Keratinocyte (primary cell): Measurements from ENCODE around the gene HELZ2. TPM values are rescaled to one million over a fixed set of nuclear protein-coding genes. Genes with fewer than 3 reads are reported as not detected.
A peak's percentile ranks its signal among the peaks of the same experiment; 100 is the strongest.

Source experiments
- DNase-seq: peaks from one replicate; pipeline ENCODE4 v3.0.0-alpha.2; 2011; ENCODE audit warnings: low read depth, missing footprints, low spot score
- FAIRE-seq: peaks from 2 replicates; lab custom pipeline; 2011; peaks lifted over from hg19 to GRCh38; lab: Jason Lieb, UNC
- H2AFZ ChIP-seq: 2 replicates; pipeline ENCODE4 v1.6.0; 2012; ENCODE audit warnings: low read length, control low read depth, inconsistent platforms; ENCODE audit not compliant: control insufficient read depth
- H3K27ac ChIP-seq: 2 replicates; pipeline ENCODE4 v1.5.1; 2011; ENCODE audit warnings: low read length; ENCODE audit not compliant: control insufficient read depth, insufficient read depth
- H3K27me3 ChIP-seq: 3 replicates; pipeline ENCODE4 v1.6.0; 2011; ENCODE audit warnings: low read length; ENCODE audit not compliant: control insufficient read depth, insufficient read depth; ENCODE audit errors: extremely low read depth
- H3K36me3 ChIP-seq, 2 experiments: 2 replicates in 1 of 2; 3 replicates in 1 of 2; pipeline ENCODE4 v1.5.1; 2011; ENCODE audit warnings: low read length in 2 of 2, mild to moderate bottlenecking in 1 of 2; ENCODE audit not compliant: control insufficient read depth in 2 of 2, insufficient read depth in 2 of 2; ENCODE audit errors: extremely low read depth in 1 of 2
- H3K4me1 ChIP-seq: 3 replicates; pipeline ENCODE4 v1.5.1; 2011; ENCODE audit warnings: low read length; ENCODE audit not compliant: control insufficient read depth, insufficient read depth; ENCODE audit errors: extremely low read depth
- H3K4me2 ChIP-seq: 3 replicates; pipeline ENCODE4 v1.6.0; 2011; ENCODE audit warnings: low read depth, low read length; ENCODE audit not compliant: control insufficient read depth, insufficient read depth; ENCODE audit errors: extremely low read depth
- H3K4me3 ChIP-seq, 3 experiments: fragments of 200-600 bp in 1 of 3; sonication (generic) in 1 of 3; 2 replicates in 2 of 3; 3 replicates in 1 of 3; pipeline ENCODE4 v1.5.1; 2011 to 2016; ENCODE audit warnings: low read length in 3 of 3, mild to moderate bottlenecking in 3 of 3, control low read depth in 2 of 3, inconsistent platforms in 1 of 3, low read depth in 1 of 3, mixed read lengths in 1 of 3, mixed run types in 1 of 3, moderate library complexity in 1 of 3; ENCODE audit not compliant: control insufficient read depth in 2 of 3, insufficient read depth in 2 of 3; ENCODE audit errors: extremely low read depth in 1 of 3
- H3K79me2 ChIP-seq: 2 replicates; pipeline ENCODE4 v1.6.0; 2012; ENCODE audit warnings: low read length; ENCODE audit not compliant: control insufficient read depth, insufficient read depth
- H3K9ac ChIP-seq: 3 replicates; pipeline ENCODE4 v1.6.0; 2011; ENCODE audit warnings: low read length; ENCODE audit not compliant: control insufficient read depth, insufficient read depth; ENCODE audit errors: extremely low read depth
- H3K9me1 ChIP-seq: 3 replicates; pipeline ENCODE4 v1.6.0; 2011; ENCODE audit warnings: low read length; ENCODE audit not compliant: control insufficient read depth, insufficient read depth; ENCODE audit errors: extremely low read depth
- H3K9me3 ChIP-seq: 2 replicates; pipeline ENCODE4 v1.5.1; 2012; ENCODE audit warnings: low read depth, low read length; ENCODE audit not compliant: control insufficient read depth
- H4K20me1 ChIP-seq: 3 replicates; pipeline ENCODE4 v1.6.0; 2011; ENCODE audit warnings: low read length; ENCODE audit not compliant: control insufficient read depth, insufficient read depth; ENCODE audit errors: extremely low read depth
- EZH2 ChIP-seq: IDR thresholded peaks from one replicate; pipeline ENCODE4 v1.6.1; 2012; ENCODE audit warnings: inconsistent platforms, mild to moderate bottlenecking, low read length, moderate library complexity
- dilution Hi-C: fragments of 300-500 bp; cut with MboI; formaldehyde crosslinking; loops from one replicate; pipeline ENCODE4 v1.7.0; 2020; ENCODE audit warnings: low sequenced_read_pairs; ENCODE audit not compliant: extremely low pct_ligation_motif_present
- polyA plus RNA-seq, 5 experiments: library from polyadenylated mRNA; depleted of rRNA in 3 of 5; stranded (reverse) in 3 of 5; stranded (forward) in 1 of 5; unstranded in 1 of 5; fragments of >200 nt; gene quantifications; 1 replicate in 1 of 5; 2 replicates in 3 of 5; 3 replicates in 1 of 5; pipeline versions ENCODE4 v1.2.1 to v1.2.3, GENCODE V29; 2011 to 2012; ENCODE audit warnings: missing spikeins in 2 of 5, low read depth in 1 of 5, low replicate concordance in 1 of 5
- TF ChIP-seq, protein P1 (sequence below), 3 experiments: IDR thresholded peaks in 1 of 3; conservative IDR thresholded peaks in 1 of 3; optimal IDR thresholded peaks in 1 of 3; 2 replicates in 2 of 3; 3 replicates in 1 of 3; pipeline versions ENCODE3 to v1.5.1; 2011; ENCODE audit warnings: low read length in 3 of 3, mild to moderate bottlenecking in 3 of 3, moderate library complexity in 2 of 3, control low read depth in 1 of 3, inconsistent platforms in 1 of 3; ENCODE audit not compliant: insufficient read depth in 2 of 3; ENCODE audit errors: extremely low read depth in 1 of 3

The HELZ2 gene
- polyA plus RNA-seq, 1 donor (not counting 4 experiments of a cell fraction or from before 2014, with no cell fraction given): 14.8 TPM

DNA sequence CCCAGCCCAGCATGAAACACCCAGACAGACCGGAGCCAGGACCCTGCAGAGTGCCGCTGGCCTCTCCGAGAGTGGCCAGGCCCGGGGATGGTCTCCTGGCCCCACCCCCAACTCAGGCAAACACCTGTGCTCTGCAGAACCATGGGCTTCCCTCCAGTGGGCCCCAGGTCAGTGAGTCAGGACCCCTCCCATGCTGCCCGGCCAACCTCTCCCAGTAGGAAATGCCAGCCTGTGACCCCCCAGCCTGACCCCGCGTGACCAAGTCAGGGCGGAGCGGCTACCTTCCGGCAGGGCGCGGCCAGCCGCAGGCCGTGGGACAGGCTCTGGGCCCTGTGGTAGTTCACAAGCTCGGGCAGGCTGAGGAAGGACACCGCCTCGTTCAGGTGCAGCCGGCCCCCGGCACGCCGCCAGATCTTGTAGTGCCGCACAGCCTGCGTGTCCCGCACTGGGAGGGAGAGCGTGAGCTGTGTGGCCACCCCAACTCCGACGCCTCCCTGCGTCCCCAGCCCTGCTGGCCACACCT, 40.1 kb downstream of the HELZ2 start:
- TF ChIP-seq, protein P1, sequence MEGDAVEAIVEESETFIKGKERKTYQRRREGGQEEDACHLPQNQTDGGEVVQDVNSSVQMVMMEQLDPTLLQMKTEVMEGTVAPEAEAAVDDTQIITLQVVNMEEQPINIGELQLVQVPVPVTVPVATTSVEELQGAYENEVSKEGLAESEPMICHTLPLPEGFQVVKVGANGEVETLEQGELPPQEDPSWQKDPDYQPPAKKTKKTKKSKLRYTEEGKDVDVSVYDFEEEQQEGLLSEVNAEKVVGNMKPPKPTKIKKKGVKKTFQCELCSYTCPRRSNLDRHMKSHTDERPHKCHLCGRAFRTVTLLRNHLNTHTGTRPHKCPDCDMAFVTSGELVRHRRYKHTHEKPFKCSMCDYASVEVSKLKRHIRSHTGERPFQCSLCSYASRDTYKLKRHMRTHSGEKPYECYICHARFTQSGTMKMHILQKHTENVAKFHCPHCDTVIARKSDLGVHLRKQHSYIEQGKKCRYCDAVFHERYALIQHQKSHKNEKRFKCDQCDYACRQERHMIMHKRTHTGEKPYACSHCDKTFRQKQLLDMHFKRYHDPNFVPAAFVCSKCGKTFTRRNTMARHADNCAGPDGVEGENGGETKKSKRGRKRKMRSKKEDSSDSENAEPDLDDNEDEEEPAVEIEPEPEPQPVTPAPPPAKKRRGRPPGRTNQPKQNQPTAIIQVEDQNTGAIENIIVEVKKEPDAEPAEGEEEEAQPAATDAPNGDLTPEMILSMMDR (optimal IDR thresholded peaks at IDR 0.05 in 1 of 3, IDR thresholded peaks at IDR 0.05 in 1 of 3, conservative IDR thresholded peaks at IDR 0.05 in 1 of 3; ENCODE audit: extremely low read depth in 1 of 3, insufficient read depth in 2 of 3, low read length in 3 of 3): no peak
- TF ChIP-seq EZH2: no peak
- Histone ChIP-seq H4K20me1 (peaks cover 7% of the 10 kb centered on the region), H3K27ac (peak overlapping the region; percentile 49), H3K4me1 (peaks cover 26% of the 10 kb centered on the region), H2AFZ (no peak overlapping the region), H3K4me3 (peak overlapping the region in 1 of 3 experiments; percentile 17), H3K27me3 (no peaks in the 10 kb centered on the region), H3K4me2 (peak overlapping the region; percentile 82), H3K36me3 (peaks cover 9 to 19% of the 10 kb centered on the region in 2 experiments), H3K9me3 (no peaks in the 10 kb centered on the region), H3K79me2 (peaks cover 10% of the 10 kb centered on the region), H3K9ac (peak overlapping the region; percentile 60), H3K9me1 (no peaks in the 10 kb centered on the region)
- dilution Hi-C loops: no loop called here
- no peak for FAIRE-seq
- DNase-seq: no peak

DNA sequence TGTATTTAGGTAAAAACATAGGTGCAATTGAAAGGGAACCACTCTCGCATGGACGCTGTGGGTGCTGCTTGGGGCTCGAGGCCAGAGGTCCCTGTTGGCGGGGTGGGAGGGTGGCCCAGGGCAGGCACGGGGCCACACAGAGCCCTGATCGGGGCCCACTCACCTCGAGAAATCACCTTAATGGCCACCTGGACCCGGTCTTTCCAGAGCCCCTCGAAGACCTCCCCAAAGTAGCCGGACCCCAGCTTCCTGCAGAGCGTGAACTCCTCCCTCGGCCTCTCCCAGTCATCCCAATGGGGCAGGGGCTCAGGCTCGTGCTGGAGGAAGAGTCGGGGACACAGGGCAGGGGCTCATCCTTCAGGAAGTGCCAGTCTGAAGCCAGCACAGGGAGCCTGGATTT, 40.7 kb downstream of the HELZ2 start:
- no peak for FAIRE-seq
- H3K9ac ChIP-seq: no peak overlapping the region

More for the DNA sequence above, 40.7 kb downstream of the HELZ2 start:
- Histone ChIP-seq H3K4me1 (peaks cover 23% of the 10 kb centered on the region), H4K20me1 (peaks cover 7% of the 10 kb centered on the region), H3K79me2 (peaks cover 10% of the 10 kb centered on the region), H2AFZ (no peak overlapping the region), H3K36me3 (peaks cover 12 to 21% of the 10 kb centered on the region in 2 experiments), H3K4me2 (no peak overlapping the region), H3K9me1 (no peaks in the 10 kb centered on the region), H3K9me3 (no peaks in the 10 kb centered on the region), H3K4me3 (no peak overlapping the region), H3K27me3 (no peaks in the 10 kb centered on the region), H3K27ac (peak overlapping the region; percentile 49)
- DNase-seq: no peak
- no peak for TF ChIP-seq EZH2
- TF ChIP-seq, protein P1 (optimal IDR thresholded peaks at IDR 0.05 in 1 of 3, IDR thresholded peaks at IDR 0.05 in 1 of 3, conservative IDR thresholded peaks at IDR 0.05 in 1 of 3; ENCODE audit: extremely low read depth in 1 of 3, insufficient read depth in 2 of 3, low read length in 3 of 3): no peak
- dilution Hi-C loops: no loop called here
